ENCODE results near the gene TAC3. TPM values are rescaled to one million over a fixed set of nuclear protein-coding genes. Genes with fewer than 3 reads are reported as not detected.

Gene TAC3
- total RNA-seq, 3 donors from 2014 or later (not counting 1 experiment from before 2014, with no cell fraction given): not detected

- peak overlapping the region; percentile 23 for H3K4me3 Mint-ChIP-seq
- TF ChIP-seq, protein P1, sequence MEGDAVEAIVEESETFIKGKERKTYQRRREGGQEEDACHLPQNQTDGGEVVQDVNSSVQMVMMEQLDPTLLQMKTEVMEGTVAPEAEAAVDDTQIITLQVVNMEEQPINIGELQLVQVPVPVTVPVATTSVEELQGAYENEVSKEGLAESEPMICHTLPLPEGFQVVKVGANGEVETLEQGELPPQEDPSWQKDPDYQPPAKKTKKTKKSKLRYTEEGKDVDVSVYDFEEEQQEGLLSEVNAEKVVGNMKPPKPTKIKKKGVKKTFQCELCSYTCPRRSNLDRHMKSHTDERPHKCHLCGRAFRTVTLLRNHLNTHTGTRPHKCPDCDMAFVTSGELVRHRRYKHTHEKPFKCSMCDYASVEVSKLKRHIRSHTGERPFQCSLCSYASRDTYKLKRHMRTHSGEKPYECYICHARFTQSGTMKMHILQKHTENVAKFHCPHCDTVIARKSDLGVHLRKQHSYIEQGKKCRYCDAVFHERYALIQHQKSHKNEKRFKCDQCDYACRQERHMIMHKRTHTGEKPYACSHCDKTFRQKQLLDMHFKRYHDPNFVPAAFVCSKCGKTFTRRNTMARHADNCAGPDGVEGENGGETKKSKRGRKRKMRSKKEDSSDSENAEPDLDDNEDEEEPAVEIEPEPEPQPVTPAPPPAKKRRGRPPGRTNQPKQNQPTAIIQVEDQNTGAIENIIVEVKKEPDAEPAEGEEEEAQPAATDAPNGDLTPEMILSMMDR (IDR thresholded peaks at IDR 0.05): peak; percentile 38
- H3K27me3 Mint-ChIP-seq (ENCODE audit: low read depth in 2 of 2): peaks cover 6 to 8% of the 10 kb centered on the region in 2 donors
- no peaks in the 10 kb centered on the region for H3K36me3 Mint-ChIP-seq
- DNase-seq (peak in 1 of 2 donors; percentile 74), ATAC-seq (peak in 1 of 3 donors; percentile 27)
- H3K27me3 ChIP-seq (ENCODE audit: control insufficient read depth, insufficient read depth, low read length): no peaks in the 10 kb centered on the region
- peaks cover 27 to 33% of the 10 kb centered on the region in 2 donors for H3K4me1 Mint-ChIP-seq
- H3K27ac Mint-ChIP-seq: no peak overlapping the region
- H3K9me3 Mint-ChIP-seq: no peaks in the 10 kb centered on the region
- H3K4me3 ChIP-seq (ENCODE audit: low read length): no peak overlapping the region
- peaks cover 13% of the 10 kb centered on the region for H3K36me3 ChIP-seq (ENCODE audit: control insufficient read depth, insufficient read depth, low read length)
- intact Hi-C loops (cut with micrococcal nuclease): loop anchor here (1.0 kb wide), 2 partner anchors 54 to 104 kb away; no protein-coding TSS in a partner anchor
- H3K27ac ChIP-seq (ENCODE audit: low read length): no peak overlapping the region
- H3K4me1 ChIP-seq (ENCODE audit: control insufficient read depth, insufficient read depth, low read length): peaks cover 17% of the 10 kb centered on the region
- H3K9me3 ChIP-seq (ENCODE audit: control insufficient read depth, insufficient read depth, low read length): no peaks in the 10 kb centered on the region
Measured at GRCh38 chr12:57008178-57008577, 8.2 kb downstream of the TAC3 start.

GRCh38 chr12:57006809-57007475 is 9.4 kb downstream of the TAC3 start:
- intact Hi-C loops (cut with micrococcal nuclease): no loop called here
- H3K27ac Mint-ChIP-seq: peak overlapping the region; percentile 82 to 85
- no peaks in the 10 kb centered on the region for H3K36me3 Mint-ChIP-seq
- Histone ChIP-seq H3K9me3 (ENCODE audit: control insufficient read depth, insufficient read depth, low read length) (no peaks in the 10 kb centered on the region), H3K27ac (ENCODE audit: low read length) (peak overlapping the region; percentile 43), H3K36me3 (ENCODE audit: control insufficient read depth, insufficient read depth, low read length) (peaks cover 25% of the 10 kb centered on the region), H3K27me3 (ENCODE audit: control insufficient read depth, insufficient read depth, low read length) (no peaks in the 10 kb centered on the region), H3K4me3 (ENCODE audit: low read length) (peak overlapping the region; percentile 32), H3K4me1 (ENCODE audit: control insufficient read depth, insufficient read depth, low read length) (peaks cover 17% of the 10 kb centered on the region)
- TF ChIP-seq, protein P1 (IDR thresholded peaks at IDR 0.05): no peak
- WGBS (ENCODE audit: insufficient coverage): 42% methylated on average over 9 of the region's 10 CpGs
- no peaks in the 10 kb centered on the region for H3K9me3 Mint-ChIP-seq
- peak overlapping the region; percentile 92 for H3K4me3 Mint-ChIP-seq
- H3K27me3 Mint-ChIP-seq (ENCODE audit: low read depth in 2 of 2): no peaks in the 10 kb centered on the region
- peak in 1 of 3 donors; percentile 5 for ATAC-seq
- H3K4me1 Mint-ChIP-seq: peaks cover 27 to 33% of the 10 kb centered on the region in 2 donors
- DNase-seq: peak in 1 of 2 donors; percentile 50

GRCh38 chr12:57005980-57006808 is 10.1 kb downstream of the TAC3 start, which contains the start of gene ZBTB39:
TSS of gene ZBTB39 (minus strand) at chr12:57006546. CDS start at chr12:57004917, 1,629 bp downstream.
- H3K4me1 ChIP-seq (ENCODE audit: control insufficient read depth, insufficient read depth, low read length): peaks cover 19% of the 10 kb centered on the region

More at GRCh38 chr12:57005980-57006808, 10.1 kb downstream of the TAC3 start, which contains the start of gene ZBTB39:
- peak within 1 kb of the TSS; percentile 51 for H3K27ac ChIP-seq (ENCODE audit: low read length)
- H3K4me3 ChIP-seq (ENCODE audit: low read length): peak within 1 kb of the TSS; percentile 67
- no peaks in the 10 kb centered on the region for H3K9me3 Mint-ChIP-seq
- DNase-seq (peak; percentile 69 to 84), ATAC-seq (peak; percentile 90 to 95 (median 94))
- H3K4me3 Mint-ChIP-seq: peak within 1 kb of the TSS; percentile 92
- intact Hi-C loops (cut with micrococcal nuclease): no loop called here
- peak within 1 kb of the TSS; percentile 82 to 85 for H3K27ac Mint-ChIP-seq
- H3K4me1 Mint-ChIP-seq: peaks cover 27 to 38% of the 10 kb centered on the region in 2 donors
- no peaks in the 10 kb centered on the region for H3K27me3 ChIP-seq (ENCODE audit: control insufficient read depth, insufficient read depth, low read length)
- TF ChIP-seq, protein P1 (IDR thresholded peaks at IDR 0.05): peak; percentile 42
- H3K27me3 Mint-ChIP-seq (ENCODE audit: low read depth in 2 of 2): no peaks in the 10 kb centered on the region
- H3K36me3 ChIP-seq (ENCODE audit: control insufficient read depth, insufficient read depth, low read length): peaks cover 28% of the 10 kb centered on the region
- WGBS (ENCODE audit: insufficient coverage): under 1% methylated on average over 94 of the region's 94 CpGs
- H3K36me3 Mint-ChIP-seq: no peaks in the 10 kb centered on the region
- H3K9me3 ChIP-seq (ENCODE audit: control insufficient read depth, insufficient read depth, low read length): no peaks in the 10 kb centered on the region
